Measurements from ENCODE around the gene TNRC6C. TPM values are rescaled to one million over a fixed set of nuclear protein-coding genes. Genes with fewer than 3 reads are reported as not detected.
A peak's percentile ranks its signal among the peaks of the same experiment; 100 is the strongest.

TNRC6C gene
- total and polyA plus RNA-seq, 2 of the 13 experiments (the other 11 are each of a cell fraction or from before 2014, with no cell fraction given) = 0.66 to 4.9 TPM

DNA sequence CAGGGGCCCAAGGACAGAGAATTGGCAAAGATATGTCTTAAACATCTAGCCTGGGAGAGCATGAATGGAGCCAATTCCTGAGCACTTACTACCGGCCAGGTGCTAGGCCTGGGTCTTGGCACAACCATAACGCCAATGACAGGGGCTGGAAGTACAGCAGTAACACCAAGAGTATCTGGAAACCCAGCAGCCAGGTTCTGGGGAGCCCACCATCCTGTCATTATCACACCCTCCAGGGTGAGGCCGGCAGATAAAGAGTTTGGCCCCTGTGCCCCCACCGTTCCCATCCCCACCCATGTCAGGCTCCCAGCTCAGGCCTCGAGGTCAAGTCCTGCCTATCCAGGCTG lies 171.6 kb downstream of the TNRC6C start (continued):
- 0 out of 2 replicates have a peak, but pooled peaks have one; percentile 12 for TF ChIP-seq ZNF574 (CRISPR knock-in tag; IDR thresholded peaks at IDR 0.05)
- TF ChIP-seq, protein P1, sequence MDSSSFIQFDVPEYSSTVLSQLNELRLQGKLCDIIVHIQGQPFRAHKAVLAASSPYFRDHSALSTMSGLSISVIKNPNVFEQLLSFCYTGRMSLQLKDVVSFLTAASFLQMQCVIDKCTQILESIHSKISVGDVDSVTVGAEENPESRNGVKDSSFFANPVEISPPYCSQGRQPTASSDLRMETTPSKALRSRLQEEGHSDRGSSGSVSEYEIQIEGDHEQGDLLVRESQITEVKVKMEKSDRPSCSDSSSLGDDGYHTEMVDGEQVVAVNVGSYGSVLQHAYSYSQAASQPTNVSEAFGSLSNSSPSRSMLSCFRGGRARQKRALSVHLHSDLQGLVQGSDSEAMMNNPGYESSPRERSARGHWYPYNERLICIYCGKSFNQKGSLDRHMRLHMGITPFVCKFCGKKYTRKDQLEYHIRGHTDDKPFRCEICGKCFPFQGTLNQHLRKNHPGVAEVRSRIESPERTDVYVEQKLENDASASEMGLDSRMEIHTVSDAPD (CRISPR knock-in tag; IDR thresholded peaks at IDR 0.05) = no peak; the same call in 1 of the 2 replicates
- TF ChIP-seq ZFP91 (CRISPR knock-in tag; IDR thresholded peaks at IDR 0.05; ENCODE audit: borderline replicate concordance) = 0 out of 2 replicates have a peak, but pooled peaks have one; percentile 41
- no peak for TF ChIP-seq ZNF354B (CRISPR knock-in tag; IDR thresholded peaks at IDR 0.05)
- TF ChIP-seq ZNF747 (CRISPR knock-in tag; IDR thresholded peaks at IDR 0.05; ENCODE audit: borderline replicate concordance) = 0 out of 2 replicates have a peak, but pooled peaks have one; percentile 48
- 0 out of 2 replicates have a peak, but pooled peaks have one; percentile 54 for TF ChIP-seq THYN1 (CRISPR knock-in tag; IDR thresholded peaks at IDR 0.05; ENCODE audit: borderline replicate concordance, low read depth)
- TF ChIP-seq NAIF1 (CRISPR knock-in tag; IDR thresholded peaks at IDR 0.05; ENCODE audit: borderline replicate concordance) = no peak
- 0 out of 2 replicates have a peak, but pooled peaks have one; percentile 32 for TF ChIP-seq SAFB2 (CRISPR knock-in tag; IDR thresholded peaks at IDR 0.05; ENCODE audit: borderline replicate concordance, low read depth)
- TF ChIP-seq, protein P2, sequence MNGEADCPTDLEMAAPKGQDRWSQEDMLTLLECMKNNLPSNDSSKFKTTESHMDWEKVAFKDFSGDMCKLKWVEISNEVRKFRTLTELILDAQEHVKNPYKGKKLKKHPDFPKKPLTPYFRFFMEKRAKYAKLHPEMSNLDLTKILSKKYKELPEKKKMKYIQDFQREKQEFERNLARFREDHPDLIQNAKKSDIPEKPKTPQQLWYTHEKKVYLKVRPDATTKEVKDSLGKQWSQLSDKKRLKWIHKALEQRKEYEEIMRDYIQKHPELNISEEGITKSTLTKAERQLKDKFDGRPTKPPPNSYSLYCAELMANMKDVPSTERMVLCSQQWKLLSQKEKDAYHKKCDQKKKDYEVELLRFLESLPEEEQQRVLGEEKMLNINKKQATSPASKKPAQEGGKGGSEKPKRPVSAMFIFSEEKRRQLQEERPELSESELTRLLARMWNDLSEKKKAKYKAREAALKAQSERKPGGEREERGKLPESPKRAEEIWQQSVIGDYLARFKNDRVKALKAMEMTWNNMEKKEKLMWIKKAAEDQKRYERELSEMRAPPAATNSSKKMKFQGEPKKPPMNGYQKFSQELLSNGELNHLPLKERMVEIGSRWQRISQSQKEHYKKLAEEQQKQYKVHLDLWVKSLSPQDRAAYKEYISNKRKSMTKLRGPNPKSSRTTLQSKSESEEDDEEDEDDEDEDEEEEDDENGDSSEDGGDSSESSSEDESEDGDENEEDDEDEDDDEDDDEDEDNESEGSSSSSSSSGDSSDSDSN (CRISPR knock-in tag; IDR thresholded peaks at IDR 0.05) = no peak
- peak; percentile 78 for TF ChIP-seq U2AF1 (optimal IDR thresholded peaks at IDR 0.05; ENCODE audit: low read depth, low read length)
- TF ChIP-seq SP2 (CRISPR knock-in tag; IDR thresholded peaks at IDR 0.05) = 0 out of 2 replicates have a peak, but pooled peaks have one; percentile 2
- TF ChIP-seq TRAFD1 (CRISPR knock-in tag; IDR thresholded peaks at IDR 0.05; ENCODE audit: borderline replicate concordance) = 0 out of 2 replicates have a peak, but pooled peaks have one; percentile 25
- TF ChIP-seq, protein P3, sequence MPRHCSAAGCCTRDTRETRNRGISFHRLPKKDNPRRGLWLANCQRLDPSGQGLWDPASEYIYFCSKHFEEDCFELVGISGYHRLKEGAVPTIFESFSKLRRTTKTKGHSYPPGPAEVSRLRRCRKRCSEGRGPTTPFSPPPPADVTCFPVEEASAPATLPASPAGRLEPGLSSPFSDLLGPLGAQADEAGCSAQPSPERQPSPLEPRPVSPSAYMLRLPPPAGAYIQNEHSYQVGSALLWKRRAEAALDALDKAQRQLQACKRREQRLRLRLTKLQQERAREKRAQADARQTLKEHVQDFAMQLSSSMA (CRISPR knock-in tag; IDR thresholded peaks at IDR 0.05) = 0 out of 2 replicates have a peak, but pooled peaks have one; percentile 55
- no peak for TF ChIP-seq FOXA1 (IDR thresholded peaks at IDR 0.05)
- TF ChIP-seq FOXA1 (CRISPR knock-in tag; IDR thresholded peaks at IDR 0.05) = no peak
- TF ChIP-seq ZNF572 (CRISPR knock-in tag; IDR thresholded peaks at IDR 0.05) = 0 out of 2 replicates have a peak, but pooled peaks have one; percentile 0
- TF ChIP-seq, protein P4, sequence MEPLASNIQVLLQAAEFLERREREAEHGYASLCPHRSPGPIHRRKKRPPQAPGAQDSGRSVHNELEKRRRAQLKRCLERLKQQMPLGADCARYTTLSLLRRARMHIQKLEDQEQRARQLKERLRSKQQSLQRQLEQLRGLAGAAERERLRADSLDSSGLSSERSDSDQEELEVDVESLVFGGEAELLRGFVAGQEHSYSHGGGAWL (CRISPR knock-in tag; IDR thresholded peaks at IDR 0.05) = no peak
- TF ChIP-seq ZNF205 (CRISPR knock-in tag; IDR thresholded peaks at IDR 0.05) = peak; percentile 61; the same call in 1 of the 2 replicates
